ENCODE measurements around the gene DRC1. TPM values are rescaled to one million over a fixed set of nuclear protein-coding genes. Genes with fewer than 3 reads are reported as not detected.

Gene DRC1
- total RNA-seq, 1 experiment from 2014 or later = not detected

- no peak overlapping the region for H3K4me2 ChIP-seq (ENCODE audit: low read length)
- peak; percentile 70 for ATAC-seq
- no peaks in the 10 kb centered on the region for H4K20me1 ChIP-seq (ENCODE audit: insufficient read depth)
- H3K9ac ChIP-seq (ENCODE audit: low read length) = no peak overlapping the region
- H3K9me3 ChIP-seq (ENCODE audit: control insufficient read depth in 1 of 2, insufficient read depth in 1 of 2, low read depth in 1 of 2, low read length in 2 of 2) = no peaks in the 10 kb centered on the region
- no peak overlapping the region for H3K4me3 ChIP-seq (replicated peaks in 1 of 2; ENCODE audit: low read depth in 1 of 2, low read length in 2 of 2)
- H2AFZ ChIP-seq (ENCODE audit: low read depth, low read length, poor library complexity, severe bottlenecking) = no peak overlapping the region
- TF ChIP-seq ZBTB33 (IDR thresholded peaks at IDR 0.05; ENCODE audit: extremely low read depth, insufficient replicate concordance, low read length) = no peak
- TF ChIP-seq SRF (IDR thresholded peaks at IDR 0.05; ENCODE audit: low read depth) = no peak
- TF ChIP-seq CTCF (IDR thresholded peaks at IDR 0.05 in 2 of 3, conservative IDR thresholded peaks at IDR 0.05 in 1 of 3; ENCODE audit: borderline replicate concordance in 1 of 3, insufficient read depth in 1 of 3, low read depth in 2 of 3, low read length in 2 of 3) = peak; percentile 81 to 87 (median 84)
- no peak for TF ChIP-seq CBX3 (IDR thresholded peaks at IDR 0.05; ENCODE audit: low read depth)
- no peak for TF ChIP-seq EZH2phosphoT487 (IDR thresholded peaks at IDR 0.05; ENCODE audit: borderline replicate concordance)
- no peak for TF ChIP-seq MAX (IDR thresholded peaks at IDR 0.05)
- TF ChIP-seq RAD21 (IDR thresholded peaks at IDR 0.05; ENCODE audit: low read depth) = peak; percentile 91
- H3K4me1 ChIP-seq (ENCODE audit: control insufficient read depth in 1 of 2, insufficient read depth in 2 of 2, low read length in 2 of 2) = no peaks in the 10 kb centered on the region
- CTCF ChIA-PET = interaction anchor here (0.6 to 1.2 kb wide), 4 partner anchors 9 to 518 kb away, joined by 3 to 9 read pairs (median 4); no protein-coding TSS in a partner anchor
- no peak overlapping the region for H3K27ac ChIP-seq (ENCODE audit: low read depth, low read length)
- RAD21 ChIA-PET (ENCODE audit: low non-redundant PET in 1 of 2, low total read pairs in 2 of 2, uncharacterized antibody in 2 of 2, unreplicated experiment in 2 of 2) = interaction anchor here (0.6 to 1.2 kb wide), 2 partner anchors 234 to 268 kb away, joined by 3 read pairs; no protein-coding TSS in a partner anchor
- no peaks in the 10 kb centered on the region for H3K36me3 ChIP-seq (ENCODE audit: control insufficient read depth in 1 of 2, insufficient read depth in 2 of 2, low read length in 2 of 2)
- no peaks in the 10 kb centered on the region for H3K27me3 ChIP-seq (ENCODE audit: insufficient read depth, low read length)
- no peaks in the 10 kb centered on the region for H3K9me2 ChIP-seq (ENCODE audit: insufficient read depth)
- intact Hi-C loops (cut with micrococcal nuclease) = loop anchor here (1.0 to 5.0 kb wide), 5 partner anchors 153 to 518 kb away; no protein-coding TSS in a partner anchor
- POLR2A ChIA-PET = no interaction called here
- H3K79me2 ChIP-seq (ENCODE audit: insufficient read depth, low read length) = no peaks in the 10 kb centered on the region
- DNase-seq (ENCODE audit: low read depth, low spot score) = peak; percentile 74
- BruUV-seq (replicated peaks) = no TSS peak
Measured at GRCh38 chr2:26469092-26469710, 67.5 kb downstream of the DRC1 start.
